ENCODE measurements around the gene CADM2.
A peak's percentile ranks its signal among the peaks of the same experiment; 100 is the strongest.

GRCh38 chr3:84974347-84974746 is 15.6 kb downstream of the CADM2 start:
- TF ChIP-seq CTCF (IDR thresholded peaks at IDR 0.05) (peak; percentile 36), EZH2phosphoT487 (IDR thresholded peaks at IDR 0.05) (no peak)

All from neural progenitor cell (in vitro differentiated cells).